GM18517 (cell line): ENCODE measurements around the gene PSMB9.
"Not testable (repeated sequence)": the region's sequence is repeated elsewhere in the genome, so short reads cannot be mapped to it uniquely, and the experiment has no call there.

Experiments used
- ATAC-seq: cut with Tn5 transposase; IDR thresholded peaks from one replicate; pipeline ENCODE4 v1.9.1; 2021; ENCODE audit warnings: mild to moderate bottlenecking, moderate library complexity; ENCODE audit not compliant: unreplicated experiment

The PSMB9 gene

GRCh38 chr6:32858194-32858593 is 4.2 kb downstream of the PSMB9 start:
- ATAC-seq: no peak

- no peak for ATAC-seq
These were observed 6.7 kb downstream of the PSMB9 start for GRCh38 chr6:32860674-32861073.

DNA sequence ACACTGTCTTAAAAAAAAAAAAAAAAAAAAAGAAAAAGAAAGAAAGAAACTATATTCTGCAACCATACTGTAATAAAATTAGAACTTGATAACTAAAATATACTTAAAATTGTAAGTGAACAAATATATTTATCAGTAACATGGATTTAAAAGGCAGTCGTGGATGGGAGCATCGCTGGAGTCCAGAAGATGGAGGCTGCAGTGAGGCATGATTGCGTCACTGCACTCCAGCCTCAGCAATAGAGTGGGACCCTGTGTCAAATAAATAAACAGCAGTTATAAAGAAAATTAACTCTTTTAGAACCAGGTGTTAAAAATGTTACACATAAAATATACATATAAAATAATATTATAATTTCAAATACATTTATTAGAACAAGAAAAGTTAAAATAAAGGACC is 8.7 kb downstream of the PSMB9 start:
- ATAC-seq: no peak

GRCh38 chr6:32865724-32866443 is 11.9 kb downstream of the PSMB9 start:
- ATAC-seq: no peak

DNA sequence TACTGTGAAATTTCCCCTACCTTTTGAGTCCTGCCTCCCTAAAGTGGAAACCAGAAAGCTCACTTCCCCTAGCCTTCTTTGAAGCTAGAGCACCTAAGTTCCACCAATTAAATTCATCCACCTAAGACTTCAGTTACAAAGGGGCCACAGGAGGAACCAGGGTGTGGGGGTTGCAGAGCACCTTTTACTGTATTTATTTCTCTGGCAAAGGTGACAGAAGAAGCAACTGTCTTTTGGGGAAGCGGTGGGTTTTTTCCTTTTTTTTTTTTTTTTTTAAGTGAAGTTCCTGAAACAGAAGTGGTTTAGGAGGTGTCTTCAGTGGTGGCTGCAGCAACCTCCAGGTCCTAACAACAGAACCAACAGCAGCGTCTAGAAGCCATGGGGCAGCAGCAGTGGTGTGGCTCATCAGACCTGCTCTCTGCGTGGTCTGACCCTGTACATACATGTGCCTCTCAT is 13.1 kb downstream of the PSMB9 start:
- no peak for ATAC-seq

- peak; percentile 25 for ATAC-seq
These were observed 13.7 kb downstream of the PSMB9 start for GRCh38 chr6:32867554-32868256.

- ATAC-seq: peak; percentile 41
These were observed 14.3 kb downstream of the PSMB9 start for GRCh38 chr6:32868257-32868788.

DNA sequence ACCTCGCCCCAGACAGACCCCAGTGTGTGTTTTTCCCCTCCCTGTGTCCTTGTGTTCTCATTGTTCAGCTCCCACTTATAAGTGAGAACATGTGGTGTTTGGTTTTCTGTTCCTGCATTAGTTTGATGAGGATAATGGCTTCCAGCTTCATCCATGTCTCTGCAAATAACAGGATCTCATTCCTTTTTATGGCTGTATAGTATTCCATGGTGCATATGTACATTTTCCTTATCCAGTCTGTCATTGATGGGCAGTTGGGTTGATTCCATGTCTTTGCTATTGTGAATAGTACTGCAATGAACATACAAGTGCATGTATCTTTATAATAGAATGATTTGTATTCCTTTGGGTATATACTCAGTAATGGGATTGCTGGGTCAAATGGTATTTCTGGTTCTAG is 20.0 kb downstream of the PSMB9 start:
- ATAC-seq: not testable (repeated sequence)

- no peak for ATAC-seq
These were observed 22.6 kb downstream of the PSMB9 start for GRCh38 chr6:32876603-32877002.

GRCh38 chr6:32879691-32880090 is 25.7 kb downstream of the PSMB9 start:
- ATAC-seq: no peak

GRCh38 chr6:32880962-32881361 is 27.0 kb downstream of the PSMB9 start:
- ATAC-seq: not testable (repeated sequence)

DNA sequence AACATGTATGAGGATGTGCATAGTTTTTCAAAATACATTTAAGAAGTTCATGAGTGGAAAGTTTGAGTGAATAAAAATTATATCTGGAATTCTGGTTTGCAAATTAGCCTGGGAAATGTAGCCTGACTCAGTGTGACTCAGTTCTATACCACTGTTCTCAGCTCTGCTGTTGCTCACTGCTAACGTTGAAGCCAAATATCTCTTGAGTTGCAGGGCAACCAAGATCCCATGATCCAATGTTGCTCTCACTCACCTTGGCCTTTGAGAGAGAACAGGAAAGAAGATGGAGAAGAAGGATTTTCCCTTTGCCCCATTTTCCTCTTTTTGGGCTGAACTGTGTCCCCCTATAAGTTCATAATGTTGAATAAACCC is 28.9 kb downstream of the PSMB9 start:
- ATAC-seq: no peak

- no peak for ATAC-seq
These were observed 29.8 kb downstream of the PSMB9 start for GRCh38 chr6:32883789-32884188.

GRCh38 chr6:32885698-32886286 is 31.8 kb downstream of the PSMB9 start:
- no peak for ATAC-seq

DNA sequence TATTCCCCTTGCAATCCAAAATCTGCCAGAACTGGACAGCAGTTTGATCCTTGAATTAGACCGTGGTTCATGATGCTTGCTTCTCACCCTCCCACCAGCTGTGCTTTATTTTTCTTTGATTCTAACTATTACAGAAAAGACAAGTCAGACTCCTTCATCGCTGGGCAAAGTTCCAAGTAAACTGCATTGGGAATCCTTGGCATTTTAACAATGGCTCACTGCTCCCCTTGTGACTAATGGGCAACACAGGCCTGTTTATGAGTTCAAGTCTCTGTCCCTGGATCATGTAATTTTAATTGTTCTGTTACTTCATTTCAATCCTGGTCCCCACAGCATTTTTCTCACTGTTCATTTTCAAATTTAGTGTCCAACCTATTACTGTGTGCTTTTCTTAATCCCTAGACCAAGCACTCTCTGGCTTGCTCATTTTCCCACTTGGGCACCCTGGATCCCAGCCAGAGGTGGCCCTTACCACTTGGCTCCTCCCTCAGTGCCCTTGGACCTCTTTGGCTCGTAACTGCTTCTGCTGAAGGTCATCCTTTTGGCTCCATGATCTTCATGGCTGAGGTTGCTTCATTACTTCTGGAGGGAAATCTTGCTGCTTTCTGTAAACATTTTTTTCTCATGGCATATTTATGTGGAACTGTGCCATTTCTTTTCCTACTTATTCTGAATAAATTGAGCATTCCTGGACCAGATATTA is 32.8 kb downstream of the PSMB9 start:
- ATAC-seq: no peak

DNA sequence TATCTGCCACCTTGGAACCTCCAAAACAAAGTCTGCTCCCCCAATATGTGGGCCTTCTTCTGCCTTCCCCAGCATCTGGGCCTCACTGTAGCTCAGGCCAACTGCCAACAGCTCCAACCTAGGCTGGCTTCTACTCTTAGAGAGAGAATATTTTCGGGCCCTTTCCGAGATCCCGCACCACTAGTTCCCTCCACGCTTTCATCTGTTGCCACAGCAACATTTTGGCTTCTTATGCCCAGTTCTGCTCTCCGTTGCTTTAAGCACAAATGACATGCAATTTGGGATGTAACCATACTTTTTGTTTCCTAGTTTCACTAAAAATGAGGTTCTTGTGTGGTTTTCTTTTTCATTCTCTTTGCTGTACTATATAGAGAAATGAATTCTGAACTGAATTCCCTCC is 33.6 kb downstream of the PSMB9 start:
- no peak for ATAC-seq

DNA sequence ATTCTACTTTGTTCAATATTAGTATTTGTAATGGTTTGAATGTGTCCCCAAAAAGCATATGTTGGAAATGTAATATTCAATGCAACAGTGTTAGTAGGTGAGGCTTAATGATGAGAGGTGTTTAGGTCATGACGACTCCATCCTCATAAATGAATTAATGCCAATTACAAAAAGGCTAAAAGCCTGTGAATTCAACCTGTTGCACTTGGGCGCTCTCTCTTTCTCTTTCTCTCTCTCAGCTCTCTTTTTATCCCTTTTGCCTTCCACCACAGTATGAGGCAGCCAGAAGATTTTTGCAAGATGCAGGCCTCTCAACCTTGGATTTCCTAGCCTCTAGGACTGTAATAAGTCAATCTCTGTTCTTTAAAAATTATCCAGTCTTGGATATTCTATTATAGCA is 34.6 kb downstream of the PSMB9 start:
- ATAC-seq: no peak

DNA sequence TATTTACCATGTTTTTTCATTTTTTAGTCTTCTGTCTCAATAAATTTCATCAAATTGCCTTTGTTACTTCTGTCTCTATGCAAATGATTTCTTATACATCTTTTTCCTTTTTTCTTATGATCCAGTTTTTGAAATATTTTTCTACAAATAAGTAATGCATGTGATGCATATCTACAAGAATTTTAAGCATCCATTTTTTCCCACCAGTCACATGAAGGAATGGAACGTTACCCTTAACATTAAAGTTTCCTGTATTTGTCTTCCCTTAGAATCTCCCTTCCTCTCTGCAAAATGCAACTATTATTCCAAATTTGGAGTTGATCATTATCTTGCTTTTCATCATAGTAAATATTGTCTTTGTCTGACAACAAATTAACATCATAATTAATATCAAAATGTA is 35.5 kb downstream of the PSMB9 start:
- ATAC-seq: no peak

DNA sequence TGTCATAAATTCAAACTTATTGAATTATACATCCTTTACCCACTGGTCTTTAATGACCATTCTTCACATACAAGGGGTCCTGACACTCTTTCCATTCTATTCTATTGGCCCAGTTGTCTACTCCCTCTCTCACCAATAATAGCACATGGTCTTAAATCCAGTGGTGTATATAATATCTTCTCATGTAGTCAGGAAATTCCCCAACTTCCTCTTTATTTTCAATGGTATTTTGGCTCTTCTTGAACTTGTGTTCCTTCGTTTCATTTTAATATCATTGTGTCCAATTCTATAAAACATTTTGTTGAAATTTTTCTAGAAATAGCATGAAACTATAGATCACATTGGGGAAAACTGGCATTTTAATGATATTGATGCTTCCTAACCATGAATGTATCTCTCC is 36.8 kb downstream of the PSMB9 start:
- no peak for ATAC-seq

GRCh38 chr6:32894085-32895005 is 40.4 kb downstream of the PSMB9 start:
- peak; percentile 91 for ATAC-seq
